BE2C (cell line): ENCODE results near the gene IMPA2.
"Not testable (repeated sequence)": the region's sequence is repeated elsewhere in the genome, so short reads cannot be mapped to it uniquely, and the experiment has no call there.

ENCODE experiments used
- DNase-seq: peaks from one replicate; pipeline ENCODE4 v3.0.0-alpha.2; 2020
- H3K27me3 ChIP-seq: fragments of 250-450 bp; sonication (Bioruptor Pico); 2 replicates; pipeline ENCODE4 v1.5.1; 2020; ENCODE audit warnings: mild to moderate bottlenecking
- H3K36me3 ChIP-seq: fragments of 250-450 bp; sonication (Bioruptor Pico); 2 replicates; pipeline ENCODE4 v1.5.1; 2020; ENCODE audit warnings: mild to moderate bottlenecking
- H3K4me1 ChIP-seq: fragments of 250-450 bp; sonication (Bioruptor Pico); 2 replicates; pipeline ENCODE4 v1.5.1; 2020
- H3K4me3 ChIP-seq: 2 replicates; pipeline ENCODE4 v1.5.1; 2011; ENCODE audit warnings: low read depth, low read length
- H3K9me3 ChIP-seq: fragments of 250-450 bp; sonication (Bioruptor Pico); 2 replicates; pipeline ENCODE4 v1.5.1; 2020
- CTCF ChIP-seq: IDR thresholded peaks from 2 replicates; pipeline ENCODE4 v1.5.1; 2012; ENCODE audit warnings: mild to moderate bottlenecking, low read depth, low read length

IMPA2 gene

GRCh38 chr18:12072996-12073395, 91.7 kb downstream of the IMPA2 start:
- Histone ChIP-seq H3K36me3 (no peaks in the 10 kb centered on the region), H3K27me3 (no peaks in the 10 kb centered on the region), H3K4me1 (no peaks in the 10 kb centered on the region), H3K4me3 (no peak overlapping the region), H3K9me3 (no peaks in the 10 kb centered on the region)
- TF ChIP-seq CTCF = no peak
- DNase-seq = no peak

GRCh38 chr18:12074736-12075135, 93.4 kb downstream of the IMPA2 start:
- no peak for DNase-seq
- H3K36me3 ChIP-seq = no peaks in the 10 kb centered on the region
- H3K4me3 ChIP-seq = no peak overlapping the region
- no peak for TF ChIP-seq CTCF
- no peaks in the 10 kb centered on the region for H3K27me3 ChIP-seq
- no peaks in the 10 kb centered on the region for H3K9me3 ChIP-seq
- no peaks in the 10 kb centered on the region for H3K4me1 ChIP-seq

GRCh38 chr18:12076424-12077140, 95.3 kb downstream of the IMPA2 start:
- H3K4me3 ChIP-seq = no peak overlapping the region
- no peak for DNase-seq
- H3K36me3 ChIP-seq = no peaks in the 10 kb centered on the region
- no peaks in the 10 kb centered on the region for H3K27me3 ChIP-seq
- H3K4me1 ChIP-seq = no peaks in the 10 kb centered on the region
- TF ChIP-seq CTCF = no peak
- no peaks in the 10 kb centered on the region for H3K9me3 ChIP-seq

- DNase-seq, H3K27me3 ChIP-seq, H3K4me1 ChIP-seq, H3K4me3 ChIP-seq, H3K9me3 ChIP-seq, H3K36me3 ChIP-seq: not testable (repeated sequence)
Measured at GRCh38 chr18:12077994-12078393, 96.7 kb downstream of the IMPA2 start.

GRCh38 chr18:12079491-12080237, 98.4 kb downstream of the IMPA2 start:
- no peaks in the 10 kb centered on the region for H3K4me1 ChIP-seq
- H3K9me3 ChIP-seq = no peaks in the 10 kb centered on the region
- H3K27me3 ChIP-seq = no peaks in the 10 kb centered on the region
- no peak for DNase-seq
- H3K4me3 ChIP-seq = no peak overlapping the region
- TF ChIP-seq CTCF = no peak
- H3K36me3 ChIP-seq = no peaks in the 10 kb centered on the region
